Inferior parietal cortex (tissue), 1 donor: Measurements from ENCODE around the gene SLC6A4.
"Not testable (repeated sequence)": the region's sequence is repeated elsewhere in the genome, so short reads cannot be mapped to it uniquely, and the experiment has no call there.

ENCODE experiments used
- DNase-seq: peaks from one replicate; pipeline ENCODE4 v3.0.0-alpha.2; 2016; ENCODE audit errors: extremely low spot score

The SLC6A4 gene

GRCh38 chr17:30238387-30239088 is 3.0 kb upstream of the SLC6A4 start:
- DNase-seq, result no peak

GRCh38 chr17:30238003-30238344 is 2.5 kb upstream of the SLC6A4 start:
- no peak for DNase-seq

- no peak for DNase-seq
These were observed 2.0 kb upstream of the SLC6A4 start for GRCh38 chr17:30237296-30238002.

GRCh38 chr17:30236766-30237165 is 1.3 kb upstream of the SLC6A4 start:
- no peak for DNase-seq

- DNase-seq, result no peak
These were observed 764 bp upstream of the SLC6A4 start for GRCh38 chr17:30236297-30236624.

- no peak for DNase-seq
These were observed 533 bp downstream of the SLC6A4 start for GRCh38 chr17:30234964-30235363.

- DNase-seq, result no peak
These were observed 1.2 kb downstream of the SLC6A4 start for GRCh38 chr17:30234296-30234695.

- no peak for DNase-seq
These were observed 2.6 kb downstream of the SLC6A4 start for GRCh38 chr17:30232824-30233427.

- DNase-seq, result no peak
These were observed 3.3 kb downstream of the SLC6A4 start for GRCh38 chr17:30232015-30232823.

- no peak for DNase-seq
These were observed 4.8 kb downstream of the SLC6A4 start for GRCh38 chr17:30230596-30231125.

GRCh38 chr17:30230009-30230408 is 5.5 kb downstream of the SLC6A4 start:
- DNase-seq, result not testable (repeated sequence)

GRCh38 chr17:30229012-30229411 is 6.5 kb downstream of the SLC6A4 start:
- no peak for DNase-seq

GRCh38 chr17:30228011-30228410 is 7.5 kb downstream of the SLC6A4 start:
- no peak for DNase-seq

GRCh38 chr17:30226878-30227277 is 8.6 kb downstream of the SLC6A4 start:
- DNase-seq, result no peak

- DNase-seq, result no peak
These were observed 9.5 kb downstream of the SLC6A4 start for GRCh38 chr17:30225919-30226553.

GRCh38 chr17:30225112-30225511 is 10.4 kb downstream of the SLC6A4 start:
- no peak for DNase-seq

- DNase-seq, result no peak
These were observed 11.0 kb downstream of the SLC6A4 start for GRCh38 chr17:30224419-30224960.

- no peak for DNase-seq
These were observed 12.7 kb downstream of the SLC6A4 start for GRCh38 chr17:30222721-30223175.

- no peak for DNase-seq
These were observed 13.2 kb downstream of the SLC6A4 start for GRCh38 chr17:30222251-30222650.

GRCh38 chr17:30221346-30221745 is 14.2 kb downstream of the SLC6A4 start:
- DNase-seq, result no peak

- DNase-seq, result no peak
These were observed 15.1 kb downstream of the SLC6A4 start for GRCh38 chr17:30220414-30220813.
